PC-9 (cell line): ENCODE results near the gene GZMA. TPM values are rescaled to one million over a fixed set of nuclear protein-coding genes. Genes with fewer than 3 reads are reported as not detected.

Experiments used
- BruUV-seq: library from RNA; stranded (reverse); fragments of 400-500 nt; replicated peaks from 2 replicates; lab custom pipeline; 2021; lab: Mats Ljungman, UMichigan
- CTCF ChIA-PET: fragments of 300-600 bp; sonication (Branson Sonifier 250); formaldehyde crosslinking; loops from one replicate; lab custom pipeline; 2022; ENCODE audit warnings: antibody characterized with exemption; lab: Charles Lee
- POLR2A ChIA-PET: fragments of 300-600 bp; sonication (Branson Sonifier 250); formaldehyde crosslinking; loops from one replicate; lab custom pipeline; 2022; ENCODE audit warnings: antibody characterized with exemption; ENCODE audit not compliant: unreplicated experiment; lab: Charles Lee
- DNase-seq, 2 experiments: peaks; one replicate each; pipeline versions ENCODE4 v3.0.0 to v3.0.0-alpha.2; 2015 to 2022; ENCODE audit warnings: mixed read lengths in 1 of 2
- H2AFZ ChIP-seq: fragments of 200-600 bp; sonication (generic); 2 replicates; pipeline ENCODE4 v1.8.1; 2017; ENCODE audit warnings: antibody characterized with exemption
- H3F3A ChIP-seq: fragments of 200-600 bp; sonication (generic); 2 replicates; pipeline ENCODE4 v1.8.1; 2017; ENCODE audit warnings: antibody characterized with exemption, mild to moderate bottlenecking, low read depth; ENCODE audit not compliant: insufficient read depth
- H3K27ac ChIP-seq: fragments of 200-600 bp; sonication (generic); 2 replicates; pipeline ENCODE4 v1.6.1; 2016; ENCODE audit warnings: mixed run types
- H3K27me3 ChIP-seq: fragments of 200-600 bp; sonication (generic); 2 replicates; pipeline ENCODE4 v1.6.1; 2016; ENCODE audit warnings: low read depth, mixed run types; ENCODE audit not compliant: insufficient read depth
- H3K36me3 ChIP-seq: fragments of 200-600 bp; sonication (generic); 2 replicates; pipeline ENCODE4 v1.6.1; 2016; ENCODE audit warnings: low read depth, mixed run types
- H3K4me1 ChIP-seq: fragments of 200-600 bp; sonication (generic); replicated peaks from 2 replicates; pipeline ENCODE4 v1.6.1; 2016; ENCODE audit warnings: mixed run types; ENCODE audit not compliant: insufficient read depth
- H3K4me2 ChIP-seq: fragments of 200-600 bp; sonication (generic); 2 replicates; pipeline ENCODE4 v1.6.1; 2017; ENCODE audit warnings: mixed run types
- H3K4me3 ChIP-seq: fragments of 200-600 bp; sonication (generic); 2 replicates; pipeline ENCODE4 v1.6.1; 2016; ENCODE audit warnings: mixed run types
- H3K79me2 ChIP-seq: fragments of 200-600 bp; sonication (generic); 2 replicates; pipeline ENCODE4 v1.6.1; 2017; ENCODE audit warnings: low read depth, mixed run types
- H3K9me2 ChIP-seq: fragments of 200-600 bp; sonication (generic); 2 replicates; pipeline ENCODE4 v1.8.1; 2017; ENCODE audit warnings: mild to moderate bottlenecking; ENCODE audit not compliant: insufficient read depth
- H3K9me3 ChIP-seq: fragments of 200-600 bp; sonication (generic); 2 replicates; pipeline ENCODE4 v1.8.1; 2016; ENCODE audit warnings: low read depth; ENCODE audit not compliant: insufficient read depth
- H4K20me1 ChIP-seq: fragments of 200-600 bp; sonication (generic); 2 replicates; pipeline ENCODE4 v1.8.1; 2017; ENCODE audit not compliant: insufficient read depth
- EZH2 ChIP-seq: fragments of 200-600 bp; sonication (generic); IDR thresholded peaks from 2 replicates; pipeline ENCODE4 v1.8.0; 2017; ENCODE audit warnings: antibody characterized with exemption, low read depth
- intact Hi-C: fragments of 100-400 bp; cut with micrococcal nuclease; formaldehyde crosslinking; loops from one replicate; pipeline ENCODE4 v1.10.0; 2022; ENCODE audit not compliant: unreplicated experiment
- total RNA-seq: library from RNA; stranded (reverse); gene quantifications from 2 replicates; pipeline ENCODE4 v1.2.3, GENCODE V29; 2021
- TF ChIP-seq, protein P1 (sequence below): fragments of 200-600 bp; sonication (generic); conservative IDR thresholded peaks from 2 replicates; pipeline ENCODE4 v1.6.1; 2017; ENCODE audit warnings: mixed run types, antibody characterized with exemption, mild to moderate bottlenecking, moderate library complexity

Gene GZMA
- total RNA-seq, 1 experiment from 2014 or later, result not detected

GRCh38 chr5:55149308-55149795 lies 46.9 kb downstream of the GZMA start:
- ChIA-PET CTCF (no interaction called here), POLR2A (no interaction called here)
- Histone ChIP-seq H3K79me2 (no peaks in the 10 kb centered on the region), H2AFZ (no peak overlapping the region), H3K27me3 (peaks cover 5% of the 10 kb centered on the region), H3K4me2 (no peak overlapping the region), H3F3A (no peaks in the 10 kb centered on the region), H3K9me3 (no peaks in the 10 kb centered on the region), H3K36me3 (no peaks in the 10 kb centered on the region), H3K4me3 (no peak overlapping the region), H3K4me1 (peaks cover 8% of the 10 kb centered on the region), H3K9me2 (no peaks in the 10 kb centered on the region), H4K20me1 (no peaks in the 10 kb centered on the region), H3K27ac (no peak overlapping the region)
- BruUV-seq, result no TSS peak
- no peak for DNase-seq
- no peak for TF ChIP-seq EZH2
- TF ChIP-seq, protein P1, sequence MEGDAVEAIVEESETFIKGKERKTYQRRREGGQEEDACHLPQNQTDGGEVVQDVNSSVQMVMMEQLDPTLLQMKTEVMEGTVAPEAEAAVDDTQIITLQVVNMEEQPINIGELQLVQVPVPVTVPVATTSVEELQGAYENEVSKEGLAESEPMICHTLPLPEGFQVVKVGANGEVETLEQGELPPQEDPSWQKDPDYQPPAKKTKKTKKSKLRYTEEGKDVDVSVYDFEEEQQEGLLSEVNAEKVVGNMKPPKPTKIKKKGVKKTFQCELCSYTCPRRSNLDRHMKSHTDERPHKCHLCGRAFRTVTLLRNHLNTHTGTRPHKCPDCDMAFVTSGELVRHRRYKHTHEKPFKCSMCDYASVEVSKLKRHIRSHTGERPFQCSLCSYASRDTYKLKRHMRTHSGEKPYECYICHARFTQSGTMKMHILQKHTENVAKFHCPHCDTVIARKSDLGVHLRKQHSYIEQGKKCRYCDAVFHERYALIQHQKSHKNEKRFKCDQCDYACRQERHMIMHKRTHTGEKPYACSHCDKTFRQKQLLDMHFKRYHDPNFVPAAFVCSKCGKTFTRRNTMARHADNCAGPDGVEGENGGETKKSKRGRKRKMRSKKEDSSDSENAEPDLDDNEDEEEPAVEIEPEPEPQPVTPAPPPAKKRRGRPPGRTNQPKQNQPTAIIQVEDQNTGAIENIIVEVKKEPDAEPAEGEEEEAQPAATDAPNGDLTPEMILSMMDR, result no peak
- intact Hi-C loops, result loop anchor here (5.0 kb wide), 2 partner anchors 302 to 907 kb away; no protein-coding TSS in a partner anchor

DNA sequence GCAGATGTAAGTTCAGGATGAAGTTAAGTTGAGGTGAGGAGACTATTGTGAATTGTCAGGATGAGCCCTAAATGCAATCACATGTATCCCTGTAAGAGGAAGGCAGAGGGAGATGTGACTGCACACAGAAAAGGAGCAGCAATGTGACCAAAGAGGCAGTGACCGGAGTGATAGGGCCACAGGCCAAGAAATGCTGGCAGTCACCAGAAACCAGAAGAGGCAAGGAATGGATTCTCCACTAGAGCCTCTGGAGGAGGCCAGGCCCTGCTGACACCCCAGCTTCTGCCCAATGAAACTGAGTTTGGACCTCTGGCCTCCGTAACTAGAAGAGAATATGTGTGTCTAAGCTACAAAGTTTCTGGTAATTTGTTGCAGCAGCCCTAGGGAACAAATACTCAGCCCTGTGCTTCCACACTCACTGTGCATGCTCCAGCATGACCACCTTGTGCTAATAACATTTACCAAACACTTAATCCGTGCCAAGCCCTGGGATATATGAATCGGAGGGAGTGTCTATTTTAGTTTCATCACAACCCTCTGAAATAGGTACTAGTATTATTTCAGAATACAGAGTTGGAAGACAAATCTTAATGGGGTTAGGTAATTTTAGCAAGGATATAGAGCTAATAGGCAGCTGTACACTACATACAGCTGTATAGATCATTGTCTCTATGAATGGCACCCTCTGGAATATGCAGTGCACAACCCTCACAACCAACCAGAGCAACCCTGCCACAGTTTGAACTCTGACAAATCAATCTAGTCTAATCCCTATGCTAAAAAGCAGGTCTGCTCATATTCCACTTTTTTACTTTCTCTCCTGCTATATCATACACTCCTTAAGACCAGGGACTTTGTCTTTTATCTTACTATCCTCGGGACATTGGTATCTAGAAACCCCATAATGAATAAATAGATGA lies 49.7 kb downstream of the GZMA start:
- Histone ChIP-seq H3K4me3 (no peak overlapping the region), H3K9me2 (no peaks in the 10 kb centered on the region), H3K4me2 (no peak overlapping the region), H2AFZ (no peak overlapping the region), H3K27me3 (no peaks in the 10 kb centered on the region), H3K4me1 (peaks cover 8% of the 10 kb centered on the region), H3K9me3 (no peaks in the 10 kb centered on the region), H3F3A (no peaks in the 10 kb centered on the region), H3K27ac (no peak overlapping the region), H4K20me1 (no peaks in the 10 kb centered on the region), H3K79me2 (no peaks in the 10 kb centered on the region), H3K36me3 (no peaks in the 10 kb centered on the region)
- intact Hi-C loops, result no loop called here
- ChIA-PET CTCF (no interaction called here), POLR2A (no interaction called here)
- no peak for TF ChIP-seq EZH2
- TF ChIP-seq, protein P1, result no peak
- DNase-seq, result peak in 1 of 2 experiments; percentile 68
- BruUV-seq, result no TSS peak

- ChIA-PET CTCF (no interaction called here), POLR2A (no interaction called here)
- no TSS peak for BruUV-seq
- intact Hi-C loops, result no loop called here
- no peaks in the 10 kb centered on the region for H3F3A ChIP-seq
- TF ChIP-seq, protein P1, result no peak
- TF ChIP-seq EZH2, result no peak
- no peak overlapping the region for H3K4me2 ChIP-seq
- H3K27me3 ChIP-seq, result no peaks in the 10 kb centered on the region
- no peak overlapping the region for H2AFZ ChIP-seq
- H3K36me3 ChIP-seq, result no peaks in the 10 kb centered on the region
- no peak overlapping the region for H3K27ac ChIP-seq
- H3K9me2 ChIP-seq, result no peaks in the 10 kb centered on the region
- H3K9me3 ChIP-seq, result no peaks in the 10 kb centered on the region
- H4K20me1 ChIP-seq, result no peaks in the 10 kb centered on the region
- peak in 1 of 2 experiments; percentile 53 for DNase-seq
- H3K79me2 ChIP-seq, result no peaks in the 10 kb centered on the region
- H3K4me3 ChIP-seq, result no peak overlapping the region
- peaks cover 8% of the 10 kb centered on the region for H3K4me1 ChIP-seq
Measured at GRCh38 chr5:55154873-55155272, 52.4 kb downstream of the GZMA start.

Other genes starting within 250 kb of the GZMA start
- gene ESM1, start 117.1 kb upstream of the GZMA start, total RNA-seq, result 0.15 TPM in 1 of 2 replicates, not detected in the other
- gene GZMK, start 78.4 kb upstream of the GZMA start, total RNA-seq, result not detected in 2 replicates
- 24.6 and 40.2 TPM in 2 replicates for gene GPX8, start 57.5 kb downstream of the GZMA start, total RNA-seq
- gene CDC20B, start 70.5 kb downstream of the GZMA start, total RNA-seq, result not detected in 2 replicates
- gene MCIDAS, start 124.7 kb downstream of the GZMA start, total RNA-seq, result 1.1 and 1.8 TPM in 2 replicates
- 4.7 and 7.1 TPM in 2 replicates for gene CCNO, start 131.0 kb downstream of the GZMA start, total RNA-seq
- 11.1 and 16.5 TPM in 2 replicates for gene DHX29, start 205.0 kb downstream of the GZMA start, total RNA-seq
- 51.7 and 56.7 TPM in 2 replicates for gene MTREX, start 205.3 kb downstream of the GZMA start, total RNA-seq